ENCODE data around the gene POGZ.

GRCh38 chr1:151418081-151418480, 41.2 kb downstream of the POGZ start:
- TF ChIP-seq CTCF (IDR thresholded peaks at IDR 0.05; ENCODE audit: insufficient read depth, low read length, poor library complexity, severe bottlenecking): no peak
- no peak for TF ChIP-seq EZH2phosphoT487 (conservative IDR thresholded peaks at IDR 0.05; ENCODE audit: low read length)
